OCI-LY3 (cell line): ENCODE measurements around the gene POU2F2.

ENCODE experiments used
- EZH2phosphoT487 ChIP-seq: fragments of 200-600 bp; shearing (Covaris generic); IDR thresholded peaks from 2 replicates; pipeline ENCODE4 v1.6.1; 2018; ENCODE audit warnings: antibody characterized with exemption, mixed run types, low read depth
- TF ChIP-seq, protein P1 (sequence below): fragments of 200-600, 300-600 bp; sonication (generic); IDR thresholded peaks from 2 replicates; pipeline ENCODE4 v1.5.1; 2014; ENCODE audit warnings: antibody characterized with exemption, low read length, low read depth

DNA sequence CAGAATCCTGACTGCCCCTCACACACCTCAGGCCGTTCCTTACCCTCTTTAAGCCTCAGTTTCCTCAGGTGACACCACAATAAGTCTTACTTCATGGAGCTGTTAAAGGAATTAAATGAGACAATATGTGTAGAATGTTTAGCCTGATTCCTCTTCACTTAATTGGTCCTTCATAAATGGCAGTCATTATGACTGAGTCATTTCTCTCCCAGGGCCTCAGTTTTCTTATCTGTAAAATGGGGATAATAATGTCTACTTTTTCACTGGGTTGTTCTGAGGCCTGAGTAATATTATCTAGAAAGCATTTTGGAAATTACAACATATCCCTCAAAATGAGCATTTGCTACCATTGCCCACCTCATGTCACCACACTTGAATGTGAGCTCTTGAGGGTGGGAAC lies 21.6 kb downstream of the POU2F2 start:
- TF ChIP-seq, protein P1, sequence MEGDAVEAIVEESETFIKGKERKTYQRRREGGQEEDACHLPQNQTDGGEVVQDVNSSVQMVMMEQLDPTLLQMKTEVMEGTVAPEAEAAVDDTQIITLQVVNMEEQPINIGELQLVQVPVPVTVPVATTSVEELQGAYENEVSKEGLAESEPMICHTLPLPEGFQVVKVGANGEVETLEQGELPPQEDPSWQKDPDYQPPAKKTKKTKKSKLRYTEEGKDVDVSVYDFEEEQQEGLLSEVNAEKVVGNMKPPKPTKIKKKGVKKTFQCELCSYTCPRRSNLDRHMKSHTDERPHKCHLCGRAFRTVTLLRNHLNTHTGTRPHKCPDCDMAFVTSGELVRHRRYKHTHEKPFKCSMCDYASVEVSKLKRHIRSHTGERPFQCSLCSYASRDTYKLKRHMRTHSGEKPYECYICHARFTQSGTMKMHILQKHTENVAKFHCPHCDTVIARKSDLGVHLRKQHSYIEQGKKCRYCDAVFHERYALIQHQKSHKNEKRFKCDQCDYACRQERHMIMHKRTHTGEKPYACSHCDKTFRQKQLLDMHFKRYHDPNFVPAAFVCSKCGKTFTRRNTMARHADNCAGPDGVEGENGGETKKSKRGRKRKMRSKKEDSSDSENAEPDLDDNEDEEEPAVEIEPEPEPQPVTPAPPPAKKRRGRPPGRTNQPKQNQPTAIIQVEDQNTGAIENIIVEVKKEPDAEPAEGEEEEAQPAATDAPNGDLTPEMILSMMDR, result no peak
- TF ChIP-seq EZH2phosphoT487, result no peak
